HepG2 (cell line): Measurements from ENCODE around the gene NOS1AP. TPM values are rescaled to one million over a fixed set of nuclear protein-coding genes. Genes with fewer than 3 reads are reported as not detected.

Source experiments
- ATAC-seq: fragments of 200-7000 bp; cut with Tn5 transposase; 3 replicates; pipeline ENCODE4 v1.9.1; 2020; ENCODE audit warnings: mild to moderate bottlenecking, moderate library complexity
- BruUV-seq: library from RNA; stranded (reverse); fragments of 400-500 nt; replicated peaks from 2 replicates; lab custom pipeline; 2021; lab: Mats Ljungman, UMichigan
- CTCF ChIA-PET: fragments of 300-600 bp; formaldehyde crosslinking; extraction: SDS; loops from one replicate; lab custom pipeline; 2021; ENCODE audit warnings: low total read pairs, inconsistent platforms, low intra/inter-chr PET ratio; lab: Yijun Ruan, JAX
- POLR2A ChIA-PET: fragments of 350-600 bp; sonication (Branson Sonifier 250); formaldehyde crosslinking; loops from one replicate; lab custom pipeline; 2020; ENCODE audit warnings: antibody characterized with exemption, inconsistent platforms; lab: Yijun Ruan, JAX
- DNase-seq: peaks from one replicate; pipeline ENCODE4 v3.0.0-alpha.2; 2015; ENCODE audit warnings: low spot score
- FAIRE-seq: peaks from 3 replicates; lab custom pipeline; 2011; peaks lifted over from hg19 to GRCh38; lab: Jason Lieb, UNC
- H2AFZ ChIP-seq: one replicate; pipeline ENCODE4 v1.6.1; 2011; ENCODE audit warnings: low read length, inconsistent platforms
- H3K27ac ChIP-seq: fragments of 300-600 bp; 3 replicates; pipeline ENCODE4 v1.8.0; 2011; ENCODE audit warnings: mixed run types, mild to moderate bottlenecking, mixed read lengths, low read length, inconsistent platforms; ENCODE audit not compliant: insufficient read depth; ENCODE audit errors: extremely low read length
- H3K27me3 ChIP-seq, 2 experiments: fragments of 200-600 bp in 1 of 2; 2 replicates in 1 of 2; 3 replicates in 1 of 2; pipeline versions ENCODE4 v1.6.0 to v1.8.0; 2011; ENCODE audit warnings: low read length in 2 of 2, mild to moderate bottlenecking in 2 of 2, moderate library complexity in 2 of 2, inconsistent platforms in 1 of 2; ENCODE audit not compliant: insufficient read depth in 2 of 2, control insufficient read depth in 1 of 2
- H3K36me3 ChIP-seq, 2 experiments: fragments of 200-600 bp in 1 of 2; replicated peaks in 1 of 2; 2 replicates in 1 of 2; 3 replicates in 1 of 2; pipeline versions ENCODE4 v1.5.1 to v1.8.0; 2011; ENCODE audit warnings: low read length in 2 of 2, inconsistent platforms in 1 of 2; ENCODE audit not compliant: insufficient read depth in 2 of 2, control insufficient read depth in 1 of 2
- H3K4me1 ChIP-seq: 2 replicates; pipeline ENCODE4 v1.5.1; 2012; ENCODE audit warnings: low read length, inconsistent platforms; ENCODE audit not compliant: insufficient read depth
- H3K4me2 ChIP-seq: 2 replicates; pipeline ENCODE4 v1.6.0; 2011; ENCODE audit warnings: low read depth, low read length, inconsistent platforms
- H3K4me3 ChIP-seq, 3 experiments: fragments of 200-600 bp in 1 of 3; sonication (generic), shearing (Covaris generic) in 1 of 3; replicated peaks in 1 of 3; 2 replicates each; pipeline ENCODE4 v1.5.1; 2011 to 2016; ENCODE audit warnings: low read length in 3 of 3, inconsistent platforms in 2 of 3, low read depth in 2 of 3, mild to moderate bottlenecking in 2 of 3, control low read depth in 1 of 3, mixed read lengths in 1 of 3; ENCODE audit not compliant: insufficient read depth in 1 of 3
- H3K79me2 ChIP-seq: one replicate; pipeline ENCODE4 v1.6.1; 2011; ENCODE audit warnings: low read length, inconsistent platforms; ENCODE audit not compliant: insufficient read depth
- H3K9ac ChIP-seq: 2 replicates; pipeline ENCODE4 v1.6.0; 2011; ENCODE audit warnings: mild to moderate bottlenecking, low read depth, low read length, inconsistent platforms; ENCODE audit not compliant: insufficient read depth
- H3K9me3 ChIP-seq: 2 replicates; pipeline ENCODE4 v1.5.1; 2012; ENCODE audit warnings: mild to moderate bottlenecking, low read length
- H4K20me1 ChIP-seq: 2 replicates; pipeline ENCODE4 v1.6.0; 2011; ENCODE audit warnings: inconsistent platforms, mild to moderate bottlenecking, low read length, moderate library complexity; ENCODE audit not compliant: insufficient read depth
- CENPX ChIP-seq: sonication (generic); formaldehyde crosslinking; IDR thresholded peaks from 2 replicates; pipeline ENCODE4 v1.9.0; 2021; ENCODE audit warnings: mild to moderate bottlenecking, missing genetic modification reagents, moderate library complexity
- MAFF ChIP-seq: IDR thresholded peaks from 2 replicates; pipeline ENCODE4 v1.6.1; 2011; ENCODE audit warnings: low read depth, low read length, improper control_type of control experiment
- MAFK ChIP-seq, 2 experiments: IDR thresholded peaks in 1 of 2; conservative IDR thresholded peaks in 1 of 2; 2 replicates each; pipeline ENCODE4 v1.6.1; 2011; ENCODE audit warnings: improper control_type of control experiment in 2 of 2, low read length in 2 of 2
- WGBS: methylation state at CpG from one replicate; pipeline ENCODE4 v1.1.6; 2017; ENCODE audit warnings: low lambda C conversion rate; 5-methylcytosine and 5-hydroxymethylcytosine counted together
- in situ Hi-C: cut with HindIII; loops from 2 replicates; pipeline ENCODE4 v1.10.0; 2017; ENCODE audit warnings: low pct_unique_long_range_greater_than_20kb; ENCODE audit not compliant: extremely low pct_ligation_motif_present
- intact Hi-C: fragments of 100-400 bp; cut with micrococcal nuclease; formaldehyde crosslinking; loops from one replicate; pipeline ENCODE4 v1.10.0; 2022; ENCODE audit not compliant: unreplicated experiment
- polyA plus RNA-seq, 8 experiments: library from polyadenylated mRNA; depleted of rRNA in 3 of 8; stranded (reverse) in 7 of 8; unstranded in 1 of 8; fragments of >200 nt; fragmentation: Illumina TruSeq in 4 of 8; extraction: Trizol in 4 of 8; gene quantifications; 2 replicates each; pipeline versions ENCODE4 v1.2.1 to v1.2.3, GENCODE V29; 2011 to 2016; ENCODE audit warnings: low read depth in 4 of 8, missing spikeins in 1 of 8, mixed read lengths in 1 of 8; ENCODE audit not compliant: insufficient read depth in 1 of 8
- total RNA-seq, 5 experiments: library from RNA; depleted of rRNA; stranded (reverse); fragments of >200 nt; fragmentation: Illumina TruSeq; extraction: Trizol; gene quantifications; 2 replicates each; pipeline ENCODE4 v1.2.3, GENCODE V29; 2016; ENCODE audit warnings: low read depth in 1 of 5
- TF ChIP-seq, protein P1 (sequence below): sonication (generic); formaldehyde crosslinking; IDR thresholded peaks from 2 replicates; pipeline ENCODE4 v1.5.0; 2020; ENCODE audit warnings: mild to moderate bottlenecking, low read depth, missing genetic modification reagents, borderline replicate concordance
- TF ChIP-seq, protein P2 (sequence below): sonication (generic); formaldehyde crosslinking; IDR thresholded peaks from 2 replicates; pipeline ENCODE4 v1.4.0; 2020; ENCODE audit warnings: missing genetic modification reagents

Gene NOS1AP
- total and polyA plus RNA-seq, 2 of the 13 experiments (the other 11 are each of a cell fraction or from before 2014, with no cell fraction given): 2.0 to 3.3 TPM

DNA sequence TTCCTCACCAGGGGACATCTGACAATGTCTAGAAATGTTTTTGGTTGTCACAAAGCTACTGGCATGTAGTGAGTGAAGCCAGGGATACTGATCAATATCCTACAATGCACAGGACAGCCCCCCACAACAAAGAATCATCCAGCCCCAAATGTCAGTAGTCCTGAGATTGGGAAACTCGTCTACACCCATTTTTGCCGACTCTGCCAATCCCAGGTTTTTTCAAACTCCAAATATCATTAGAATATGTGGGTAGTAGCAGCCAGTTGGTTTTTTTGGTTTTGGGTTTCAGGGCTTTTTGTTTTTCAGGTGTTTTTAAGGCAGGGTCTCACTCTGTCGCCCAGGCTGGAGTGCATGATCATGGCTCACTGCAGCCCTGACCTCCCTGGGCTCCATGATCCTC is 301.2 kb downstream of the NOS1AP start:
- FAIRE-seq: no peak
- no peaks in the 10 kb centered on the region for H3K9me3 ChIP-seq
- no peak for ATAC-seq
- no peak overlapping the region for H2AFZ ChIP-seq
- H3K4me1 ChIP-seq: peaks cover 10% of the 10 kb centered on the region
- H3K9ac ChIP-seq: no peak overlapping the region
- H3K79me2 ChIP-seq: no peaks in the 10 kb centered on the region
- POLR2A ChIA-PET: no interaction called here
- intact Hi-C loops: no loop called here
- BruUV-seq: no TSS peak
- in situ Hi-C loops: no loop called here
- DNase-seq: no peak
- H4K20me1 ChIP-seq: no peaks in the 10 kb centered on the region
- no peak overlapping the region for H3K27ac ChIP-seq
- CTCF ChIA-PET: no interaction called here
- no peak for TF ChIP-seq CENPX
- peak; percentile 30 for TF ChIP-seq MAFF
- TF ChIP-seq MAFK (conservative IDR thresholded peaks at IDR 0.05 in 1 of 2, IDR thresholded peaks at IDR 0.05 in 1 of 2; ENCODE audit: low read length in 2 of 2): peak; percentile 11 to 62; a peak in 2 of 4 replicates
- H3K27me3 ChIP-seq: no peaks in the 10 kb centered on the region
- peaks cover 9 to 27% of the 10 kb centered on the region in 2 experiments; a peak in 4 of 5 replicates for H3K36me3 ChIP-seq
- no peak overlapping the region for H3K4me3 ChIP-seq
- 100% methylated on average over 3 of the region's 3 CpGs for WGBS
- no peak overlapping the region for H3K4me2 ChIP-seq

DNA sequence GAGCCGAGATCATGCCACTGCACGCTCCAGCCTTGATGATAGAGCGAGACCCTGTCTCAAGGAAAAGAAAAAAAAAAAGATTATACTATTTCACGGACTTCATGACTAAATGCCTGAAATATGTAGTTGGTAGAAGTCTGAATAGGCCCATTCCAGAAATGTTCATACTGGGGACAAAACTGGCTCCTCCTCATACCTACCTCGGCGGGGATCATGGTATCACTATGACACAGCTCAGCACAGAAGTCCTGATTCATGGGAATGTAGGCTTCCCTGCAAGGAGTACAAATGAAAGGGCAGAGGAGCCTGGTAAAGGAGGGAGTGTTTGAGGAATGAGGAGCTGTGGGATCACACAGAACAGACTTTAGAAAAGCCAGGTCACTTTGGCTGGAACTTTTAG is 302.1 kb downstream of the NOS1AP start:
- no peak for FAIRE-seq
- H3K9ac ChIP-seq: no peak overlapping the region
- WGBS: 94% methylated on average over 6 of the region's 6 CpGs

More for the DNA sequence above, 302.1 kb downstream of the NOS1AP start:
- Histone ChIP-seq H3K27ac (no peak overlapping the region), H3K27me3 (no peaks in the 10 kb centered on the region), H2AFZ (no peak overlapping the region), H3K79me2 (no peaks in the 10 kb centered on the region), H4K20me1 (no peaks in the 10 kb centered on the region), H3K4me3 (no peak overlapping the region), H3K4me2 (no peak overlapping the region), H3K9me3 (no peaks in the 10 kb centered on the region), H3K4me1 (peaks cover 10% of the 10 kb centered on the region), H3K36me3 (peaks cover 9 to 21% of the 10 kb centered on the region in 2 experiments; a peak in 4 of 5 replicates)
- TF ChIP-seq, protein P1, sequence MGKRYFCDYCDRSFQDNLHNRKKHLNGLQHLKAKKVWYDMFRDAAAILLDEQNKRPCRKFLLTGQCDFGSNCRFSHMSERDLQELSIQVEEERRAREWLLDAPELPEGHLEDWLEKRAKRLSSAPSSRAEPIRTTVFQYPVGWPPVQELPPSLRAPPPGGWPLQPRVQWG (CRISPR knock-in tag): no peak
- TF ChIP-seq, protein P2, sequence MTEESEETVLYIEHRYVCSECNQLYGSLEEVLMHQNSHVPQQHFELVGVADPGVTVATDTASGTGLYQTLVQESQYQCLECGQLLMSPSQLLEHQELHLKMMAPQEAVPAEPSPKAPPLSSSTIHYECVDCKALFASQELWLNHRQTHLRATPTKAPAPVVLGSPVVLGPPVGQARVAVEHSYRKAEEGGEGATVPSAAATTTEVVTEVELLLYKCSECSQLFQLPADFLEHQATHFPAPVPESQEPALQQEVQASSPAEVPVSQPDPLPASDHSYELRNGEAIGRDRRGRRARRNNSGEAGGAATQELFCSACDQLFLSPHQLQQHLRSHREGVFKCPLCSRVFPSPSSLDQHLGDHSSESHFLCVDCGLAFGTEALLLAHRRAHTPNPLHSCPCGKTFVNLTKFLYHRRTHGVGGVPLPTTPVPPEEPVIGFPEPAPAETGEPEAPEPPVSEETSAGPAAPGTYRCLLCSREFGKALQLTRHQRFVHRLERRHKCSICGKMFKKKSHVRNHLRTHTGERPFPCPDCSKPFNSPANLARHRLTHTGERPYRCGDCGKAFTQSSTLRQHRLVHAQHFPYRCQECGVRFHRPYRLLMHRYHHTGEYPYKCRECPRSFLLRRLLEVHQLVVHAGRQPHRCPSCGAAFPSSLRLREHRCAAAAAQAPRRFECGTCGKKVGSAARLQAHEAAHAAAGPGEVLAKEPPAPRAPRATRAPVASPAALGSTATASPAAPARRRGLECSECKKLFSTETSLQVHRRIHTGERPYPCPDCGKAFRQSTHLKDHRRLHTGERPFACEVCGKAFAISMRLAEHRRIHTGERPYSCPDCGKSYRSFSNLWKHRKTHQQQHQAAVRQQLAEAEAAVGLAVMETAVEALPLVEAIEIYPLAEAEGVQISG (CRISPR knock-in tag): no peak
- POLR2A ChIA-PET: no interaction called here
- CTCF ChIA-PET: no interaction called here
- no peak for DNase-seq
- no TSS peak for BruUV-seq
- in situ Hi-C loops: no loop called here
- no peak for ATAC-seq
- intact Hi-C loops: no loop called here
